SH-SY5Y (cell line): ENCODE results near the gene PAXX.

Experiments used
- GATA2 ChIP-seq: IDR thresholded peaks from 2 replicates; pipeline ENCODE4 v1.6.1; 2011; ENCODE audit warnings: mild to moderate bottlenecking, low read depth, low read length
- GATA3 ChIP-seq: IDR thresholded peaks from 2 replicates; pipeline ENCODE4 v1.6.1; 2011; ENCODE audit warnings: low read depth, mild to moderate bottlenecking, low read length, moderate library complexity

GRCh38 chr9:136995772-136996311 lies 3.6 kb downstream of the PAXX start:
- TF ChIP-seq GATA3: no peak
- no peak for TF ChIP-seq GATA2
